Measurements from ENCODE around the gene ECE1. TPM values are rescaled to one million over a fixed set of nuclear protein-coding genes. Genes with fewer than 3 reads are reported as not detected.

Gene ECE1
- polyA plus RNA-seq, 4 donors, result 17.3 to 53.3 (median 45.1) TPM

DNA sequence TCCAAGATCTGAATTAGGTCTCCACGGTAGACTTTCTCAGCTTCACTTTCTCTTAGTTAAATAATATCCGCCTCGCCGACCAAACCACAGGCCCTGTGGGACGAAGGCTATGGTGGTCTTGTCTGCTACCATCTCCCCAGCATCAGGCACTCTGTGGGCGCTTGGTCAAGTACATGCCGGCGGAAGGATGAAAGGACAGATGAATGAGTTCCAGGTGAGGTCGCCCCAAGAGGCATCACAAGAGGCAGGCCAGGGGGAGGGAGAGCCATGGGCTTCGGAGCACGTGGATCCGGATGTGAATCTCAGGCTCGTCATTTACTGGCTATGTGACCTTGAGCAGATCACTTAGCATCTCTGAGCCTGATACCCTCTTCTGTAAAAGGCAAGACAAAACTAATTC is 33.5 kb downstream of the ECE1 start:
- no peak for DNase-seq (ENCODE audit: low read depth in 4 of 4, low spot score in 3 of 4)

DNA sequence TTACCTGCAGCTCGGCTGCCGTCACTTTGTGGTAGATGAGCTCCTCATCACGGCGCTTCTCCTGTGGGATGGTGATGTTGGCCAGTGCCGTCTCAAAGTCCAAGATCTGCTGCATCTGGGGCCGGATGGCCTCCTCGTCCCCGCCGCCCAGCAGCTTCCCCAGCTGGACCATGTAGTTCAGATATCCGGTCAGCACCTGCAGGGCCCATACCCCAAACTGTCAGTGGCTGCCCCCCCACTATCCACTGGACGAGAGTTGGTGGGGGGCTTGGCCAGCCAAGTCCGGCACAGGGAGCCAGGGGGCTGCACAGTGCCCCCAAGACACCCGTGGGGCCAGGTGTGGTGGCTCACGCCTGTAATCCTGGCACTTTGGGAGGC is 34.3 kb downstream of the ECE1 start:
- no peak for DNase-seq (ENCODE audit: low read depth in 4 of 4, low spot score in 3 of 4)

DNA sequence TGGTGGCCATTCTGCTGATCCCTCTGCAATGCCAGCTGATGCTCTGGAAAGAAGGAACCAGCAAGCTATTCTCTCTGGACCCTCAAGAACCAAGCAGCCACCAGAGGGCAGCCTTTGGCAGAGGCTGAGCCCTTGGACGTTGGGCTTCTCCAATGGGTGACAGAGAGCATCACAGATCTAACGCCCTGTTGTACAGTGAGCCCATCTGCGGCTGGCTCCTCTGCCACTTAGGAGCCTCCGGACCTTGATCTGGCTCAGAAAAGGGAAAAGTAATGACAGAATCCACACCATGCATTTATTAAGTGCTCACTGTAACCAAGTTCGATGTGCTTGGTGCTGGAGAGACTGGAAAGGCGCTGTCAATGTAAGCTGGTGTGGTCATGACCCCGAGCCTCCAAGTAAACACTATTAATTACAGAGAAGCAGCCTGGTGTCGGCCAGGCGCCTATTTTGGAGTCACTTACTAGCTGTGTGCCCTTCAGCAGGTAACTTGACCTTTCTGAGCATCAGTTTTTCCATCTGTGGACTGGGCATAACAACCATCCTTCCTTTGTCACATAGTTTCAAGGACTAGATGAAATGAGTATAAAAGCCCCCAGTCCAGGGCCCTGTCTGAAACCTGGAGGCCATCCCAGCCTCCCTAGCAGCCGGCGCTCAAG is 34.9 kb downstream of the ECE1 start:
- peak in 3 of 4 donors; percentile 68 to 78 (median 74) for DNase-seq (ENCODE audit: low read depth in 4 of 4, low spot score in 3 of 4)

DNA sequence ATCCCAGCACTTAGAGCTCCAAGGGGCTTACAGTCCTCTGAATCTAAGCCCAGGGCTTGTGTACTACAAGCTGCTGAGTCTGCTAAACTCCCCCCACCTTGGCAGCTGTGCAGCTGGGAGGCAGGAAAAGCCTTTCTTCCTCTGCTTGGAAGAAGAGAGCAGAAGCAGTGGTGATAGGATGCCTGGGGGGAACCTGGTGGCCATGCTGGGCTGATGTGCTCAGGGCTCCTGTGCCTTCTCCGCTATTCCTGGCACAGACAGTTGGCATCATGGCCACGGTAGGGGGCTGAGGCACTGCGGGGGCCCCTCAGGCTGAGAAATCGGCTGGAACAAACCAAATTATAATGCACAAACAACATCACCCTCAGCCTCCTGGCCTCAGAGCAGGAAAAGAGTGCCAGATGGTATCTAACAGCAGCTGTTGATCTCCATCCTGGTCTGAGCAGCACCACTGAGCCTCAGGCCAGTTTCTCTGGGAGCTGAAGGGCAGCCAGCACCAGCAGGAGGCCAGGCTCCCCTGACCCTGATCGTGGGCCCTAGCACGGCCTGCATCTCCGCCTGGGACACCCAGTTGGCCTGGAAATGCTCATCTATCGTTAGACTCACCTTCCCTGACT is 35.8 kb downstream of the ECE1 start:
- no peak for DNase-seq (ENCODE audit: low read depth in 4 of 4, low spot score in 3 of 4)

DNA sequence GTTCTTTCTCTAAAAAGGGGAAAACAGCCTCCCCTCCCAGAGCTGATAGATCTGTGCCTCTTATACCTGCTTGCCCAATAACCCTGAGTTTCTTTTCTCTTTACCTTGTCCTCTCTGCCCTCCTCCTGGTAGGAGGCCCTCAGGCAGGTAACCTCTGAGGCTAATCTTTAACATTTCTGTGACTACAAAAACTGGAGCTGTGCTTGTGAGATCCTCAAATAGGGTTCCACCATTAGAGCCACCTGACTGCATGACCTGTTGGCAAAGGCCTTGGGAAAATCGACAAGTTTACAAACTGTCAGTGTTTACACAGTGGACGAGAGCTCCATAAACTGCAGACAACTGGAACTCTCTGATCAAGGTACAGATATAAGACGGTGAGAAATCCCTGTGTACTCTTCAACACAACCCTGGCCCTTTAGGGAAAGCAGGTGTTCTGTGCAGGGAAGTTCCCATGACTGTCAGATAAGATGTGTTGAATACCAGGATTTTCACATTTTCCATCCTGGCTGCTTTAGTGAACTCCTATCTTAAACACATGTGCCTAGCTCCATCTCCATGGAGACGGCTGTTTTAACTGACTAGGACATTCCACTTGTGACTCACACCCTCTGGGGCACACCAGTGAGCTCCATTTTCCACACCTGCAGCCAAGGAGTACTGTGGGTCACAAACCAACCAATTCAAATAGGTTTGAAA is 38.3 kb downstream of the ECE1 start:
- no peak for DNase-seq (ENCODE audit: low read depth in 4 of 4, low spot score in 3 of 4)

DNA sequence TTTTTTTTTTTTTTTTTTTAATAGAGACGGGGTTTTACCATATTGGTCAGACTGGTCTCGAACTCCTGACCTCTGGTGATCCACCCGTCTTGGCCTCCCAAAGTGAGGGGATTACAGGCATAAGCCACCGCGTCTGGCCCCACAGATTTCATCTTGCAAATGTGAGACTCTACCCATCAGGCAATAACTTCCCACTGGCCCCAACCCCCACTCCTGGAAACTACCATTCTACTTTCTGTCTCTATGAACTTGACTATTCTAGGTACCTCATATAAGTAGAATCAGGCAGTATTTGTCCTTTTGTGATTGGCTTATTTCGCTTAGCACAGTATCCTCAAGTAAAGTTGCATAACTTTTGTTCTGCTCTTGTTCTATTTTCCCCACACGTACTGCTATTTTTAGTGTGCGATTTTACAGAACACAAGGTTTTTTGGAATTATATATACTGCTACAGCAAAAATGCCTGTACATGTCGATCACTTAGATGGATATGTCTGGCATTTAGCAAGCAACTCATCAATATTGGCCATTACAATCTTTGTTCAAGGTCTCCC is 40.2 kb downstream of the ECE1 start:
- DNase-seq (ENCODE audit: low read depth in 4 of 4, low spot score in 3 of 4), result no peak

DNA sequence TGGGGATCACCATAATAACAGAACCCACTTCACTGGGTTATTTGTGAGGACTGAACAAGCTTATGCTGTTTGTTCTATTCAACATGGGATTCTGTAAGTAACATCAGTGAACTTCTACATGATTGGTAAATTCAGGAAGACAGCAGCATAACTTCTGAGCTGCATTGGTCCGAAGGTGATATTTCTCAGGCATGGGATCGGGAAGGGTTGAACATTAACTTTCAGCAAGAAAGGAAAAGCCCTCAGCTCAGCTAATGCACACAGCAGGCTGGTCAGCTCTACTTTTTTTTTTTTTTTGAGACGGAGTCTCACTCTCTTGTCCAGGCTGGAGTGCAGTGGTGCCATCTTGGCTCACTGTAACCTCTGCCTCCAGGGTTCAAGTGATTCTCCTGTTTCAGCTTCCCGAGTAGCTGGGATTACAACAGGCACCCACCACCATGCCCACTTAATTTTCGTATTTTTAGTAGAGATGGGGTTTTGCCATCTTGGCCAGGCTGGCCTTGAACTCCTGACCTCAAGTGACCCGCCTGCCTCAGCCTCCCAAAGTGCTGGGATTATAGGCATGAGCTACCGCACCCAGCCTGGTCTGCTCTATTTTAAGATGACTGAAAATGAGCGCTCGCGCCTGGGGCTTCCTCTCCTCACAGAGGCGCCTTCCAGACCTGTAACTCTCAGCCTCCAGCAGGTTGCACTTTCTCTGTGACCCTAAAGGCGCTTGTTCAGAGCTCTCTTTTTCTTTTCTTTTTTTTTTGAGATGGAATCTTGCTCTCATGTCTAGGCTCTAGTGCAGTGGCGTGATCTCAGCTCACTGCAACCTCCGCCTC is 42.2 kb downstream of the ECE1 start:
- no peak for DNase-seq (ENCODE audit: low read depth in 4 of 4, low spot score in 3 of 4)

- DNase-seq (ENCODE audit: low read depth in 4 of 4, low spot score in 3 of 4), result no peak
Observed at GRCh38 chr1:21246905-21247642, 43.2 kb downstream of the ECE1 start.

DNA sequence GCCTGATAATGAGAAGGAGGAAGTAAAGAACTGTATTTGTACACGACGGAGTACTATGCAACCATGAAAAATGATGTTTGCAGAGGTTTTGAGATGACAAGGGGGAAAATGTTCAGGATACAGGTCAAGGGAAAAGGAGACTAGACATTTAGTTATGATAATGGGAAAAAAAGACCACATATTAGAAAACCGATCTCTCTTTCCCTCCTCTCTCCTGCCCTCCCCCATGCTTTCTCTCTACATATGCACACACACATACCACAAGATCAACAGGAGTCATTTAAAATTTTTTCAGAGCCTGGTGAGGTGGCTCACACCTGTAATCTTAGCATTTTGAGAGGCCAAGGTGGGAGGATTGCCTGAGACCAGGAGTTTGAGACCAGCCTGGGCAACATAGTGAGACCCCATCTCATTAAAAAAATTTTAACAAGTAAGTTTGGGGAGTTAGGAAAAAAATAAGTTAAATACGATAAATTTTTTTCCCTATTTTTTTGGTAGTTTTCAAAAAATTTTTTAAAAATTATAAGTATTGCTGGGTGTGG is 44.5 kb downstream of the ECE1 start:
- no peak for DNase-seq (ENCODE audit: low read depth in 4 of 4, low spot score in 3 of 4)

DNA sequence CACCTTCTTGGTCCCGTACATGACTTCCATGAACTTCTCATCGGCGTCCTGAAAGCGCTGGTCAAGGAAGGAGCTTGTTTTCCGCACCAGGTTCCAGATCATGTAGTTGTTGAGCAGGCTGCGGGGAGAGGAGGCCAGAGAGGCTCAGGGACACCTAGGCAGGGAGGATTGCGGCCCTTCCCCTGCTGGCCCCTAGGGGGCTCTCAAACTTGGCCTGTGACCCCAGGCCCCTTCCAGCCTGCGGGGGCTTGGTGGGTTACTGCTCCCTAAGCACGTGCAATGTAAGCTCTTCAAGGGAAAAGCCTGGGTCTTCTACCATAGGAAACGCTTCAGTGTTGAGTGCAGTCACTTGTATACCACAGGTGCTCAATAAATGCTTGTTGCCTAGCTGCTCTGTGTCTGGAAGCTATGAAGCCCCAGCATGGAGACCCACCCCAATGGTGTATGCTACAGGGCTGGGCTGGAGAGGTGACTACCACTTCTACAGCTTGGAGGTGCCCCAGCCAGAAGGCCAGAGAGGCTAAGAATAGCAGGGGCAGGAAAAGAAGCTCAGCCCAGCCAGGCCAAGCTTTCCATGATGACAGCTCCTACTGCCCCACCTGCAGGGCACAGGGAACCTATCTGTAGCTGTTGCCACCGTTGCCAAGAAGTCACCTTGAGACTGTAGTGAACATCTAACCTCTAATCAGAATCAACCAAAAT is 45.1 kb downstream of the ECE1 start:
- no peak for DNase-seq (ENCODE audit: low read depth in 4 of 4, low spot score in 3 of 4)

- DNase-seq (ENCODE audit: low read depth in 4 of 4, low spot score in 3 of 4), result no peak
Observed at GRCh38 chr1:21244154-21244553, 46.1 kb downstream of the ECE1 start.

DNA sequence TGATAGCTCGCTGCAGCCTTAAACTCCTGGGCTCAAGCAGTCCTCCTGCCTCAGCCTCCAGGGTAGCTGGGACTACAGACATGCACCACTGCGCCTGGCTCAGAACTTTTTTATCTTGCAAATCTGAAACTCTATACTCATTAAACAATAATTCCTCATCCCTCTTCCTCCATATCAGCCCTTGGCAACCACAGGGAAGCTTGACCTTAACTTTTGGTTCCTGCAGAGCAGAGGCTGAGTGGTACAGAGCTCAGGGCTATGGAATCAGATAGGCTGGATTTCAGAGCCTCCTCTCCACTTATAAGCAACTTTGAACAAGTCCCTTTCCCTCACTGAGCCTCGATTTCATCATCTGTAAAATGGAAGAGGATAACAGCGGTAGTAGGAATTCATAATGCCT is 47.4 kb downstream of the ECE1 start:
- DNase-seq (ENCODE audit: low read depth in 4 of 4, low spot score in 3 of 4), result no peak

DNA sequence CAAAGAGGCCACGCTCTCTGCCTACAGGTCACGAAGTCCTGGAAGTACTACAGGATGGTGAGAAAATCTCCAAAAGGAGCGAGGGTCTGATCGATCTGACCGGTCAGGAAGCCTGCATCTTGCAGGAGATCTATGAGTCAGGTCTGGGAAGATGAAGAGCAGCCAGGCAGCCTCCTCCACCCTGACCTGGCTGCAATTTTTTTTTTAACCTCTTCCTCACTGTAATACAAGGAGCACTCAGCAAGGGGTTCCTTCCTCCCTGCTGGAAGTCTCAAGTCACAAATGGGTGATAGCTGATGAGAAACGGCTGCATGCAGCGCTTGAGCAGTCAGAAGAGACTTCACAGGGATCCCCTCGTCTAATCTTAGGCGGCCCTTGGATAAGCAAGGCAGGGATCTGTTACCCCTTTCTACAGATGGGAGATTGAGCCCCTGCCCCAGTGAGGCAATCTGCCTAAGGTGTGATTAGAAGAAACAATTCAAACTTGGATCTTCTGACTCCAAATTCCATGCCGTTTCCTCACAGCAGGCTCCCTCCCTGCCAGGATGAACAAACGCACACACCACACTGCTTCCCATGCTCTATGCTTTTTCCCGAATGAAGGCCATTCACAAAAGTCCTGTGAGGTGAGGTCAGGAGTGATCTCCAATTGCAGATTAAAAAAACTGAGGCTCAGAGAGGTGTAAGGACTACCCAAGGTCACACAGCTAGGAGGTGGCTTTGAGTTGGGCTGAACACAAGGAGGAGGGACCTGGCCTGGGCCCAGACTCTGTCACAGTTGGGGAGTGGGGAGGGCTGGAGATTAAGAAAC is 48.3 kb downstream of the ECE1 start:
- no peak for DNase-seq (ENCODE audit: low read depth in 4 of 4, low spot score in 3 of 4)

DNA sequence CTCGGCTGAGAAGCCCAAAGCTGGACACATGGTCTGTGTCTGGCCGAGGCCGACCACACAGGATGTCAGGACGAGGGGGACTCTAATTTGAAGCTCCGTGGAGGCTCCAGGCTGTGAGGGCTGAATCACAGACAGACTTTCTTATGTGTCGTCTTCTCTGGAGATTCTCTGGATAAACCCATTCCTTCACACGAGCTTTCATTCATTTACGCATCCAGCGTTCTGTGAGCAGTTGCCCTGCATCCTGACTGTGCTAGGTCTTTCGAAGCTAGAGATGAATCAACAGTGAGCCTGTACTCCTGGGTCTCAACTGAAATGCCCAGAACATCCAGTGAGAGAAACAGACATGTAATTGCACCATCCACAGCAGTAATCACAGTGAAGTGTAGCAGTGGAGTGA is 49.6 kb downstream of the ECE1 start:
- no peak for DNase-seq (ENCODE audit: low read depth in 4 of 4, low spot score in 3 of 4)

DNA sequence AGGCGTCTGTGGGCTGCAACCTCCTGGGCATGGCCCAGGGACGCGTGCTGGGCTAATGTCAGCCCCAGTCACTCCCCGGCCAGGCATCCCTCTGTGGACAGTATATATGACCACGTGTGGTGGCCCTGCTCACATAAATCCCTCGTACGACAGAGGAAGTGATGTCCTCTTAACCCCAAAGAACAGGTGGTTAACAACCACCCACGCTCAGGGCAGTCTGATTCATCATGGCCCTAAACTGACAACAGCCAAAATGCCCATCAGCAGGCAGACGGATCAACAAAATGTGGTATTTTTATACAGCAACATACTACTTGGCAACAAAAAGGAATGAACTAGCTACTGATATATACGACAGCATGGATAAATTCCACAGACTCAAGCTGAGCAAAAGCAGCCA is 51.0 kb downstream of the ECE1 start:
- DNase-seq (ENCODE audit: low read depth in 4 of 4, low spot score in 3 of 4), result no peak

- no peak for DNase-seq (ENCODE audit: low read depth in 4 of 4, low spot score in 3 of 4)
Observed at GRCh38 chr1:21238141-21238800, 52.0 kb downstream of the ECE1 start.

GRCh38 chr1:21237446-21238088 is 52.7 kb downstream of the ECE1 start:
- DNase-seq (ENCODE audit: low read depth in 4 of 4, low spot score in 3 of 4), result no peak

DNA sequence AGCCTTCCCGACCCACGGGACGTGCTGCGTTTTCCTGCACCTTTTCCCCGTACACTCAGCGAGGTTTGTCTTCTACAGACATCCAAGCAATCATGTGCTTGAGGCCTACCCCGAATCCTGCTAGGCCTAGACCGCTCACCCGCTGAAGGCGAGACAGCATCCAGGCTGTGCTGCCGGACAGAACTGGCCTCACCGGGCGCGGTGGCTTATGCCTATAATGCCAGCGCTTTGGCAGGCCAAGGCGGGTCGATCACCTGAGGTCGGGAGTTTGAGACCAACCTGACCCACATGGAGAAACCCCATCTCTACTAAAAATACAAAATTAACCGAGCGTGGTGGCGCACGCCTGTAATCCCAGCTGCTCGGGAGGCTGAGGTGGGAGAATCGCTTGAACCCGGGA is 54.1 kb downstream of the ECE1 start:
- DNase-seq (ENCODE audit: low read depth in 4 of 4, low spot score in 3 of 4), result no peak
